ENCODE data around the gene PPOX.

- no peak for TF ChIP-seq CTCF (IDR thresholded peaks at IDR 0.05; ENCODE audit: low read depth, low read length)
- TF ChIP-seq, protein P1, sequence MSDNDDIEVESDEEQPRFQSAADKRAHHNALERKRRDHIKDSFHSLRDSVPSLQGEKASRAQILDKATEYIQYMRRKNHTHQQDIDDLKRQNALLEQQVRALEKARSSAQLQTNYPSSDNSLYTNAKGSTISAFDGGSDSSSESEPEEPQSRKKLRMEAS (IDR thresholded peaks at IDR 0.05; ENCODE audit: low read depth, low read length), result no peak
- no peak for TF ChIP-seq POLR2A (IDR thresholded peaks at IDR 0.05; ENCODE audit: extremely low read depth, insufficient read length)
Measured at GRCh38 chr1:161174911-161175310, 8.7 kb downstream of the PPOX start.

Data from NB4 (cell line).